HepG2 (cell line): ENCODE measurements around the gene FANK1. TPM values are rescaled to one million over a fixed set of nuclear protein-coding genes. Genes with fewer than 3 reads are reported as not detected.

Source experiments
- ATAC-seq: fragments of 200-7000 bp; cut with Tn5 transposase; 3 replicates; pipeline ENCODE4 v1.9.1; 2020; ENCODE audit warnings: mild to moderate bottlenecking, moderate library complexity
- BruUV-seq: library from RNA; stranded (reverse); fragments of 400-500 nt; replicated peaks from 2 replicates; lab custom pipeline; 2021; lab: Mats Ljungman, UMichigan
- CTCF ChIA-PET: fragments of 300-600 bp; formaldehyde crosslinking; extraction: SDS; loops from one replicate; lab custom pipeline; 2021; ENCODE audit warnings: low total read pairs, inconsistent platforms, low intra/inter-chr PET ratio; lab: Yijun Ruan, JAX
- POLR2A ChIA-PET: fragments of 350-600 bp; sonication (Branson Sonifier 250); formaldehyde crosslinking; loops from one replicate; lab custom pipeline; 2020; ENCODE audit warnings: antibody characterized with exemption, inconsistent platforms; lab: Yijun Ruan, JAX
- DNase-seq: peaks from one replicate; pipeline ENCODE4 v3.0.0-alpha.2; 2015; ENCODE audit warnings: low spot score
- FAIRE-seq: peaks from 3 replicates; lab custom pipeline; 2011; peaks lifted over from hg19 to GRCh38; lab: Jason Lieb, UNC
- H2AFZ ChIP-seq: one replicate; pipeline ENCODE4 v1.6.1; 2011; ENCODE audit warnings: low read length, inconsistent platforms
- H3K27ac ChIP-seq: fragments of 300-600 bp; 3 replicates; pipeline ENCODE4 v1.8.0; 2011; ENCODE audit warnings: mixed run types, mild to moderate bottlenecking, mixed read lengths, low read length, inconsistent platforms; ENCODE audit not compliant: insufficient read depth; ENCODE audit errors: extremely low read length
- H3K27me3 ChIP-seq, 2 experiments: fragments of 200-600 bp in 1 of 2; 2 replicates in 1 of 2; 3 replicates in 1 of 2; pipeline versions ENCODE4 v1.6.0 to v1.8.0; 2011; ENCODE audit warnings: low read length in 2 of 2, mild to moderate bottlenecking in 2 of 2, moderate library complexity in 2 of 2, inconsistent platforms in 1 of 2; ENCODE audit not compliant: insufficient read depth in 2 of 2, control insufficient read depth in 1 of 2
- H3K36me3 ChIP-seq, 2 experiments: fragments of 200-600 bp in 1 of 2; replicated peaks in 1 of 2; 2 replicates in 1 of 2; 3 replicates in 1 of 2; pipeline versions ENCODE4 v1.5.1 to v1.8.0; 2011; ENCODE audit warnings: low read length in 2 of 2, inconsistent platforms in 1 of 2; ENCODE audit not compliant: insufficient read depth in 2 of 2, control insufficient read depth in 1 of 2
- H3K4me1 ChIP-seq: 2 replicates; pipeline ENCODE4 v1.5.1; 2012; ENCODE audit warnings: low read length, inconsistent platforms; ENCODE audit not compliant: insufficient read depth
- H3K4me2 ChIP-seq: 2 replicates; pipeline ENCODE4 v1.6.0; 2011; ENCODE audit warnings: low read depth, low read length, inconsistent platforms
- H3K4me3 ChIP-seq, 3 experiments: fragments of 200-600 bp in 1 of 3; sonication (generic), shearing (Covaris generic) in 1 of 3; replicated peaks in 1 of 3; 2 replicates each; pipeline ENCODE4 v1.5.1; 2011 to 2016; ENCODE audit warnings: low read length in 3 of 3, inconsistent platforms in 2 of 3, low read depth in 2 of 3, mild to moderate bottlenecking in 2 of 3, control low read depth in 1 of 3, mixed read lengths in 1 of 3; ENCODE audit not compliant: insufficient read depth in 1 of 3
- H3K79me2 ChIP-seq: one replicate; pipeline ENCODE4 v1.6.1; 2011; ENCODE audit warnings: low read length, inconsistent platforms; ENCODE audit not compliant: insufficient read depth
- H3K9ac ChIP-seq: 2 replicates; pipeline ENCODE4 v1.6.0; 2011; ENCODE audit warnings: mild to moderate bottlenecking, low read depth, low read length, inconsistent platforms; ENCODE audit not compliant: insufficient read depth
- H3K9me3 ChIP-seq: 2 replicates; pipeline ENCODE4 v1.5.1; 2012; ENCODE audit warnings: mild to moderate bottlenecking, low read length
- H4K20me1 ChIP-seq: 2 replicates; pipeline ENCODE4 v1.6.0; 2011; ENCODE audit warnings: inconsistent platforms, mild to moderate bottlenecking, low read length, moderate library complexity; ENCODE audit not compliant: insufficient read depth
- AGO1 ChIP-seq: fragments of 200-400 bp; formaldehyde crosslinking; IDR thresholded peaks from 2 replicates; pipeline ENCODE4 v1.6.1; 2017; ENCODE audit warnings: mild to moderate bottlenecking, low read depth, low read length, moderate library complexity; ENCODE audit not compliant: poor library complexity, severe bottlenecking
- BRD4 ChIP-seq: sonication (generic); formaldehyde crosslinking; IDR thresholded peaks from 2 replicates; pipeline ENCODE4 v1.4.0; 2020; ENCODE audit warnings: missing genetic modification reagents
- FIP1L1 ChIP-seq: fragments of 200-400 bp; formaldehyde crosslinking; IDR thresholded peaks from 2 replicates; pipeline ENCODE4 v1.6.1; 2018; ENCODE audit warnings: low read depth, mild to moderate bottlenecking, low read length, moderate library complexity, borderline replicate concordance; ENCODE audit not compliant: insufficient read depth
- GATA4 ChIP-seq: sonication (generic); IDR thresholded peaks from 2 replicates; pipeline ENCODE4 v1.6.1; 2016; ENCODE audit warnings: antibody characterized with exemption, low read depth, borderline replicate concordance
- KLF9 ChIP-seq: IDR thresholded peaks from 2 replicates; pipeline ENCODE4 v1.6.1; 2016; ENCODE audit warnings: low read depth
- SIN3A ChIP-seq: IDR thresholded peaks from 2 replicates; pipeline ENCODE4 v1.6.1; 2011; ENCODE audit warnings: low read depth, mild to moderate bottlenecking, control low read depth, low read length, borderline replicate concordance
- TEAD3 ChIP-seq: optimal IDR thresholded peaks from 2 replicates; pipeline ENCODE3; 2016; ENCODE audit warnings: borderline replicate concordance
- TP53 ChIP-seq: sonication (generic); formaldehyde crosslinking; conservative IDR thresholded peaks from 2 replicates; pipeline ENCODE4 v1.4.0; 2020; ENCODE audit warnings: missing genetic modification reagents
- ZNF224 ChIP-seq: sonication (generic); formaldehyde crosslinking; IDR thresholded peaks from 2 replicates; pipeline ENCODE4 v1.5.0; 2020; ENCODE audit warnings: mild to moderate bottlenecking, missing genetic modification reagents
- ZNF232 ChIP-seq: sonication (generic); formaldehyde crosslinking; IDR thresholded peaks from 2 replicates; pipeline ENCODE4 v1.4.0; 2020; ENCODE audit warnings: missing genetic modification reagents, borderline replicate concordance
- ZNF407 ChIP-seq: sonication (generic); formaldehyde crosslinking; IDR thresholded peaks from one replicate; pipeline ENCODE4 v1.5.1; 2020; ENCODE audit warnings: mild to moderate bottlenecking, missing genetic modification reagents; ENCODE audit errors: not compliant biosample characterization
- ZNF441 ChIP-seq: sonication (generic); formaldehyde crosslinking; IDR thresholded peaks from 2 replicates; pipeline ENCODE4 v1.7.0; 2021; ENCODE audit warnings: missing genetic modification reagents, borderline replicate concordance
- ZNF598 ChIP-seq: sonication (generic); formaldehyde crosslinking; IDR thresholded peaks from 2 replicates; pipeline ENCODE4 v1.5.1; 2020; ENCODE audit warnings: mild to moderate bottlenecking, missing genetic modification reagents, borderline replicate concordance
- ZNF615 ChIP-seq: sonication (generic); formaldehyde crosslinking; IDR thresholded peaks from 2 replicates; pipeline ENCODE4 v1.5.0; 2020; ENCODE audit warnings: mild to moderate bottlenecking, missing genetic modification reagents, borderline replicate concordance
- WGBS: methylation state at CpG from one replicate; pipeline ENCODE4 v1.1.6; 2017; ENCODE audit warnings: low lambda C conversion rate; 5-methylcytosine and 5-hydroxymethylcytosine counted together
- in situ Hi-C: cut with HindIII; loops from 2 replicates; pipeline ENCODE4 v1.10.0; 2017; ENCODE audit warnings: low pct_unique_long_range_greater_than_20kb; ENCODE audit not compliant: extremely low pct_ligation_motif_present
- intact Hi-C: fragments of 100-400 bp; cut with micrococcal nuclease; formaldehyde crosslinking; loops from one replicate; pipeline ENCODE4 v1.10.0; 2022; ENCODE audit not compliant: unreplicated experiment
- polyA plus RNA-seq, 8 experiments: library from polyadenylated mRNA; depleted of rRNA in 3 of 8; stranded (reverse) in 7 of 8; unstranded in 1 of 8; fragments of >200 nt; fragmentation: Illumina TruSeq in 4 of 8; extraction: Trizol in 4 of 8; gene quantifications; 2 replicates each; pipeline versions ENCODE4 v1.2.1 to v1.2.3, GENCODE V29; 2011 to 2016; ENCODE audit warnings: low read depth in 4 of 8, missing spikeins in 1 of 8, mixed read lengths in 1 of 8; ENCODE audit not compliant: insufficient read depth in 1 of 8
- total RNA-seq, 5 experiments: library from RNA; depleted of rRNA; stranded (reverse); fragments of >200 nt; fragmentation: Illumina TruSeq; extraction: Trizol; gene quantifications; 2 replicates each; pipeline ENCODE4 v1.2.3, GENCODE V29; 2016; ENCODE audit warnings: low read depth in 1 of 5
- TF ChIP-seq, protein P1 (sequence below): sonication (generic); formaldehyde crosslinking; IDR thresholded peaks from 2 replicates; pipeline ENCODE4 v1.5.1; 2020; ENCODE audit warnings: missing genetic modification reagents, mild to moderate bottlenecking, borderline replicate concordance

Gene FANK1
- total and polyA plus RNA-seq, 2 of the 13 experiments (the other 11 are each of a cell fraction or from before 2014, with no cell fraction given) = 0.22 TPM; not detected in 1

GRCh38 chr10:125962200-125962599 is 65.8 kb downstream of the FANK1 start:
- no TSS peak for BruUV-seq
- no peak for ATAC-seq
- H2AFZ ChIP-seq = no peak overlapping the region
- H3K9ac ChIP-seq = no peak overlapping the region
- 10% methylated on average over 3 of the region's 3 CpGs for WGBS
- H3K4me1 ChIP-seq = no peaks in the 10 kb centered on the region
- H3K79me2 ChIP-seq = no peaks in the 10 kb centered on the region
- intact Hi-C loops (no loop called here), in situ Hi-C loops (no loop called here)
- FAIRE-seq = no peak
- no peaks in the 10 kb centered on the region for H3K36me3 ChIP-seq
- no peak overlapping the region for H3K4me2 ChIP-seq
- no peak for DNase-seq
- H3K27ac ChIP-seq = no peak overlapping the region
- ChIA-PET CTCF (no interaction called here), POLR2A (no interaction called here)
- H3K27me3 ChIP-seq = peaks cover 0 to 8% of the 10 kb centered on the region in 2 experiments; a peak in 1 of 5 replicates
- H3K4me3 ChIP-seq = no peak overlapping the region
- TF ChIP-seq ZNF615 (CRISPR knock-in tag) (no peak), KLF9 (no peak), AGO1 (no peak), TEAD3 (CRISPR knock-in tag) (no peak), FIP1L1 (no peak), ZNF407 (no peak), ZNF232 (no peak), GATA4 (no peak), ZNF224 (CRISPR knock-in tag) (no peak), ZNF441 (no peak), ZNF598 (no peak), TP53 (CRISPR knock-in tag) (no peak), BRD4 (CRISPR knock-in tag) (no peak), SIN3A (no peak)
- TF ChIP-seq, protein P1, sequence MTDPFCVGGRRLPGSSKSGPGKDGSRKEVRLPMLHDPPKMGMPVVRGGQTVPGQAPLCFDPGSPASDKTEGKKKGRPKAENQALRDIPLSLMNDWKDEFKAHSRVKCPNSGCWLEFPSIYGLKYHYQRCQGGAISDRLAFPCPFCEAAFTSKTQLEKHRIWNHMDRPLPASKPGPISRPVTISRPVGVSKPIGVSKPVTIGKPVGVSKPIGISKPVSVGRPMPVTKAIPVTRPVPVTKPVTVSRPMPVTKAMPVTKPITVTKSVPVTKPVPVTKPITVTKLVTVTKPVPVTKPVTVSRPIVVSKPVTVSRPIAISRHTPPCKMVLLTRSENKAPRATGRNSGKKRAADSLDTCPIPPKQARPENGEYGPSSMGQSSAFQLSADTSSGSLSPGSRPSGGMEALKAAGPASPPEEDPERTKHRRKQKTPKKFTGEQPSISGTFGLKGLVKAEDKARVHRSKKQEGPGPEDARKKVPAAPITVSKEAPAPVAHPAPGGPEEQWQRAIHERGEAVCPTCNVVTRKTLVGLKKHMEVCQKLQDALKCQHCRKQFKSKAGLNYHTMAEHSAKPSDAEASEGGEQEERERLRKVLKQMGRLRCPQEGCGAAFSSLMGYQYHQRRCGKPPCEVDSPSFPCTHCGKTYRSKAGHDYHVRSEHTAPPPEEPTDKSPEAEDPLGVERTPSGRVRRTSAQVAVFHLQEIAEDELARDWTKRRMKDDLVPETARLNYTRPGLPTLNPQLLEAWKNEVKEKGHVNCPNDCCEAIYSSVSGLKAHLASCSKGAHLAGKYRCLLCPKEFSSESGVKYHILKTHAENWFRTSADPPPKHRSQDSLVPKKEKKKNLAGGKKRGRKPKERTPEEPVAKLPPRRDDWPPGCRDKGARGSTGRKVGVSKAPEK (CRISPR knock-in tag) = no peak
- TF ChIP-seq, all 625 proteins: peak for 0
- Histone ChIP-seq H3K9me3 (no peaks in the 10 kb centered on the region), H4K20me1 (no peaks in the 10 kb centered on the region)
